BJ (cell line): ENCODE results near the gene PISD. TPM values are rescaled to one million over a fixed set of nuclear protein-coding genes. Genes with fewer than 3 reads are reported as not detected.
"Not testable (repeated sequence)": the region's sequence is repeated elsewhere in the genome, so short reads cannot be mapped to it uniquely, and the experiment has no call there.

Experiments
- CTCF ChIA-PET: fragments of 350-600 bp; formaldehyde crosslinking; extraction: SDS; loops from one replicate; lab custom pipeline; 2021; ENCODE audit warnings: antibody characterized with exemption, inconsistent platforms; lab: Yijun Ruan, JAX
- POLR2A ChIA-PET: fragments of 300-600 bp; sonication (Branson Sonifier 250); formaldehyde crosslinking; extraction: SDS; loops from one replicate; lab custom pipeline; 2021; ENCODE audit warnings: antibody characterized with exemption; lab: Charles Lee
- DNase-seq: peaks from one replicate; pipeline ENCODE4 v3.0.0-alpha.2; 2011; ENCODE audit warnings: low read depth
- H3K27me3 ChIP-seq: 2 replicates; pipeline ENCODE4 v1.6.0; 2011; ENCODE audit warnings: low read length; ENCODE audit not compliant: control insufficient read depth, insufficient read depth
- H3K36me3 ChIP-seq: 2 replicates; pipeline ENCODE4 v1.5.1; 2011; ENCODE audit warnings: low read length; ENCODE audit not compliant: control insufficient read depth, insufficient read depth
- H3K4me3 ChIP-seq: 2 replicates; pipeline ENCODE4 v1.5.1; 2011; ENCODE audit warnings: low read depth, mild to moderate bottlenecking, control low read depth, low read length
- CTCF ChIP-seq: IDR thresholded peaks from 2 replicates; pipeline ENCODE4 v1.5.1; 2011; ENCODE audit warnings: low read depth, mild to moderate bottlenecking, control low read depth, inconsistent platforms, low read length, moderate library complexity; ENCODE audit not compliant: insufficient read depth
- polyA plus RNA-seq: library from polyadenylated mRNA; depleted of rRNA; stranded (reverse); fragments of >200 nt; gene quantifications from 2 replicates; pipeline ENCODE4 v1.2.3, GENCODE V29; 2011

PISD gene
- polyA plus RNA-seq, 1 experiment = 26.9 TPM

GRCh38 chr22:31680861-31681341 lies 18.9 kb upstream of the PISD start:
- DNase-seq = peak; percentile 56
- Histone ChIP-seq H3K36me3 (peaks cover 11% of the 10 kb centered on the region), H3K4me3 (no peak overlapping the region), H3K27me3 (no peaks in the 10 kb centered on the region)
- no peak for TF ChIP-seq CTCF
- ChIA-PET POLR2A (interaction anchor here (0.7 kb wide), 1 partner anchor 58 kb away, joined by 11 read pairs; no protein-coding TSS in a partner anchor), CTCF (interaction anchor here (0.7 to 3.8 kb wide), 5 partner anchors 7 to 289 kb away, joined by 3 to 11 read pairs (median 4); no protein-coding TSS in a partner anchor)

GRCh38 chr22:31678748-31679147 lies 16.7 kb upstream of the PISD start:
- no peak for TF ChIP-seq CTCF
- CTCF ChIA-PET = interaction anchor here (1.3 kb wide), 1 partner anchor 13 kb away, joined by 4 read pairs; no protein-coding TSS in a partner anchor
- POLR2A ChIA-PET = no interaction called here
- Histone ChIP-seq H3K27me3 (no peaks in the 10 kb centered on the region), H3K36me3 (peaks cover 5% of the 10 kb centered on the region; the same call in 1 of the 2 replicates), H3K4me3 (no peak overlapping the region)
- DNase-seq = no peak

GRCh38 chr22:31676700-31677099 lies 14.7 kb upstream of the PISD start:
- no peaks in the 10 kb centered on the region for H3K36me3 ChIP-seq
- ChIA-PET POLR2A (interaction anchor here (0.8 kb wide), 1 partner anchor 15 kb away, joined by 3 read pairs; the partner anchor contains the start of gene PISD), CTCF (interaction anchor here (1.2 to 2.8 kb wide), 2 partner anchors 9 to 11 kb away, joined by 4 to 17 read pairs; no protein-coding TSS in a partner anchor)
- H3K27me3 ChIP-seq = no peaks in the 10 kb centered on the region
- peak; percentile 60 for DNase-seq
- no peak for TF ChIP-seq CTCF
- peak overlapping the region; percentile 35 for H3K4me3 ChIP-seq

GRCh38 chr22:31674219-31674618 lies 12.2 kb upstream of the PISD start:
- DNase-seq, H3K27me3 ChIP-seq, H3K4me3 ChIP-seq, H3K36me3 ChIP-seq, POLR2A ChIA-PET: not testable (repeated sequence)
- CTCF ChIA-PET = interaction anchor here (0.9 to 1.6 kb wide), 2 partner anchors 8 to 296 kb away, joined by 3 read pairs; no protein-coding TSS in a partner anchor

GRCh38 chr22:31668849-31669248 lies 6.8 kb upstream of the PISD start:
- CTCF ChIA-PET = interaction anchor here (1.5 to 2.4 kb wide), 2 partner anchors 302 to 304 kb away, joined by 3 to 10 read pairs; no protein-coding TSS in a partner anchor
- DNase-seq, H3K36me3 ChIP-seq, POLR2A ChIA-PET, H3K27me3 ChIP-seq, H3K4me3 ChIP-seq: not testable (repeated sequence)

- no peak for TF ChIP-seq CTCF
- H3K4me3 ChIP-seq = peak overlapping the region; percentile 86
- H3K36me3 ChIP-seq = no peaks in the 10 kb centered on the region
- ChIA-PET POLR2A (interaction anchor here (1.0 kb wide), 1 partner anchor 14 kb away, joined by 3 read pairs; no protein-coding TSS in a partner anchor), CTCF (interaction anchor here (0.8 to 3.9 kb wide), 4 partner anchors 102 to 603 kb away, joined by 3 to 23 read pairs (median 6); no protein-coding TSS in a partner anchor)
- H3K27me3 ChIP-seq = no peaks in the 10 kb centered on the region
- DNase-seq = no peak
Measured at GRCh38 chr22:31662668-31663037, 638 bp upstream of the PISD start.

GRCh38 chr22:31660860-31661341 lies 1.1 kb downstream of the PISD start:
- not testable (repeated sequence) for DNase-seq, H3K36me3 ChIP-seq, H3K27me3 ChIP-seq
- POLR2A ChIA-PET = interaction anchor here (0.5 to 0.6 kb wide), 2 partner anchors 12 to 86 kb away, joined by 7 to 16 read pairs; no protein-coding TSS in a partner anchor
- CTCF ChIA-PET = interaction anchor here (1.4 to 3.9 kb wide), 3 partner anchors 100 to 309 kb away, joined by 3 to 23 read pairs (median 5); no protein-coding TSS in a partner anchor
- peak overlapping the region; percentile 86 for H3K4me3 ChIP-seq
